Large intestine (tissue), 12 donors: ENCODE data around the gene OR4E1. TPM values are rescaled to one million over a fixed set of nuclear protein-coding genes. Genes with fewer than 3 reads are reported as not detected.
A peak's percentile ranks its signal among the peaks of the same experiment; 100 is the strongest.

Experiments used
- DNase-seq, 2 donors: peaks; one replicate each; pipeline versions ENCODE4 v3.0.0 to v3.0.0-alpha.2; 2013
- H3K27ac ChIP-seq: one replicate; pipeline ENCODE4 v1.5.1; 2013; ENCODE audit warnings: low read length
- H3K27me3 ChIP-seq: 2 replicates; pipeline ENCODE4 v1.6.1; 2013; ENCODE audit warnings: low read length; ENCODE audit not compliant: control insufficient read depth, insufficient read depth
- H3K36me3 ChIP-seq: 2 replicates; pipeline ENCODE4 v1.6.1; 2013; ENCODE audit warnings: low read length; ENCODE audit not compliant: control insufficient read depth, insufficient read depth
- H3K4me1 ChIP-seq: one replicate; pipeline ENCODE4 v1.6.1; 2013; ENCODE audit warnings: low read length; ENCODE audit not compliant: control insufficient read depth, insufficient read depth
- H3K4me3 ChIP-seq: one replicate; pipeline ENCODE4 v1.5.1; 2013; ENCODE audit warnings: low read length
- H3K9me3 ChIP-seq: one replicate; pipeline ENCODE4 v1.6.1; 2013; ENCODE audit warnings: mild to moderate bottlenecking, low read depth, low read length, moderate library complexity; ENCODE audit not compliant: control insufficient read depth
- WGBS: methylation state at CpG from one replicate; pipeline ENCODE4 v1.1.5; 2013; ENCODE audit warnings: low lambda C conversion rate; ENCODE audit not compliant: insufficient coverage; 5-methylcytosine and 5-hydroxymethylcytosine counted together
- long read RNA-seq, 11 donors: transcript quantifications; one replicate each; lab custom pipeline, GENCODE V29; 2026
- polyA plus RNA-seq: library from polyadenylated mRNA; unstranded; fragments of 120-200 nt; gene quantifications from one replicate; pipeline ENCODE4 v1.2.1, GENCODE V29; 2013

The OR4E1 gene, protein sequence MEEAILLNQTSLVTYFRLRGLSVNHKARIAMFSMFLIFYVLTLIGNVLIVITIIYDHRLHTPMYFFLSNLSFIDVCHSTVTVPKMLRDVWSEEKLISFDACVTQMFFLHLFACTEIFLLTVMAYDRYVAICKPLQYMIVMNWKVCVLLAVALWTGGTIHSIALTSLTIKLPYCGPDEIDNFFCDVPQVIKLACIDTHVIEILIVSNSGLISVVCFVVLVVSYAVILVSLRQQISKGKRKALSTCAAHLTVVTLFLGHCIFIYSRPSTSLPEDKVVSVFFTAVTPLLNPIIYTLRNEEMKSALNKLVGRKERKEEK
- not detected for polyA plus RNA-seq
- long read RNA-seq, donor 1: 0 reads
- long read RNA-seq, donor 2: 0 reads
- long read RNA-seq, donor 3: 0 reads
- long read RNA-seq, donor 4: 0 reads
- long read RNA-seq, donor 5: 0 reads
- long read RNA-seq, donor 6: 0 reads
- long read RNA-seq, donor 7: 0 reads
- long read RNA-seq, donor 8: 0 reads
- long read RNA-seq, donor 9: 0 reads
- long read RNA-seq, donor 10: 0 reads
- long read RNA-seq, donor 11: 0 reads

DNA sequence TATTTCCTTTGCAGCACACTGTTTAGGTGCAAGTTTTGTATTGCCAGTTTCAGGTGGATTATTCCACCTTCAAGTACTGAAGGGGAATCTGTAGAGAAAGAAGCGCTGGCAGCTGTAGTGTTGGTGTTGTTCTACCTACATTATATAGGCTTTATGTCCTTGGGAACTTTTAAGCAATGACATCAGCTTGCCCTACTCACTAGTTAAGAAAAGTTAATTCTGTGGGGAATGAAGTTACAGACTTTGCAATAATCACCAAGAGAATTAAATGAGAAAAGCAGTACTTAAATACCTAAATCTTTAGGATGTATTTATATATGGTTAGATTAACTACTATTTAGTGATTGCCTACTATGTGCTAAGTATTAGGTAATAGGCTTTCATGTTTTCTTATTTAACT, at the start of gene OR4E1:
Gene OR4E1, minus strand, starts transcription at position 101 of the 400 bp plus-strand sequence. CDS start 2,883 bp downstream, outside the sequence.
- no CpG with 5 or more reads among the region's 1 CpG for WGBS
- DNase-seq: no peak
- Histone ChIP-seq H3K9me3 (no peaks in the 10 kb centered on the region), H3K27ac (no peak within 1 kb of the TSS), H3K4me3 (no peak within 1 kb of the TSS), H3K4me1 (no peaks in the 10 kb centered on the region), H3K27me3 (no peaks in the 10 kb centered on the region), H3K36me3 (no peaks in the 10 kb centered on the region)

DNA sequence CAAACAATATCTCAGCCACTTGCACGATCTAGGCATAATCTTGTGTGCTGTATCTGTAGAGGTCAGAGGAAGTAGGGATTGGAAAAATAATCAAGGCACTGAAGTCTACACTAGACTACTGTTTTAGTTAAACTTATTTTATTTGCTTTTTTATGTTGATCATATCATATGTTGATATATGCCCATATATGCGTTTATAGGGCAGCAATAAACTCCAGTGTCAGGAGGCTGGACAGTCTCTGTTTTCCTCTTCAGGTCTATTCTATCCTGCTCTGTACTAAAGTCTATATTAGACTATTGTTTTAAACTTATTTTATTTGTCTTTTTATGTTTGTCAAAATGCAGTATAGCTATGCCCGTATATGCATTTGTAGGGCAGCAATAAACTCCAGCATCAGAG, 47.9 kb upstream of the OR4E1 start:
- no peak for DNase-seq
- H3K36me3 ChIP-seq: no peaks in the 10 kb centered on the region
- no peaks in the 10 kb centered on the region for H3K4me1 ChIP-seq
- H3K4me3 ChIP-seq: no peak overlapping the region
- H3K27ac ChIP-seq: no peak overlapping the region
- no peaks in the 10 kb centered on the region for H3K9me3 ChIP-seq
- WGBS: 100% methylated on average over 1 of the region's 3 CpGs
- peaks cover 3% of the 10 kb centered on the region for H3K27me3 ChIP-seq

DNA sequence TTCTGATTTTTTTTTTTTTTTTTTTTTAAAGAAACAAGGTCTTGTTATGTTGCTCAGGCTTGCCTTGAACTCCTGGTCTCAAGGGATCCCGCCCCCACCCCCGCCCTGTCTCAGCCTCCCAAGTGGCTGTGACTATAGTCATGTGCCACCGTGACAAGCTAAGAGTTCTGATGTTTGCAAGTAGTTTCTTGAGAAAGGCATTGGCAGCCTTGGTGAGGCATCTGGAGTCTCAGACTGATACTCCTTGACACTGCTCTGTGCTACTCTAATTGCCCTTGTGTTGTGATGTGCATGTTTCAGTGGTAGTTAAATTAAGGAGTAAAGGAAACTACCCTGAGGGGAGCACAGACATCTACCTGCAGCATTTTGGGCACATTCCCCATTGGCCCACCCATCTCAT, 46.2 kb upstream of the OR4E1 start:
- Histone ChIP-seq H3K27ac (no peak overlapping the region), H3K9me3 (no peaks in the 10 kb centered on the region)
- WGBS: no CpG with 5 or more reads among the region's 3 CpGs

DNA sequence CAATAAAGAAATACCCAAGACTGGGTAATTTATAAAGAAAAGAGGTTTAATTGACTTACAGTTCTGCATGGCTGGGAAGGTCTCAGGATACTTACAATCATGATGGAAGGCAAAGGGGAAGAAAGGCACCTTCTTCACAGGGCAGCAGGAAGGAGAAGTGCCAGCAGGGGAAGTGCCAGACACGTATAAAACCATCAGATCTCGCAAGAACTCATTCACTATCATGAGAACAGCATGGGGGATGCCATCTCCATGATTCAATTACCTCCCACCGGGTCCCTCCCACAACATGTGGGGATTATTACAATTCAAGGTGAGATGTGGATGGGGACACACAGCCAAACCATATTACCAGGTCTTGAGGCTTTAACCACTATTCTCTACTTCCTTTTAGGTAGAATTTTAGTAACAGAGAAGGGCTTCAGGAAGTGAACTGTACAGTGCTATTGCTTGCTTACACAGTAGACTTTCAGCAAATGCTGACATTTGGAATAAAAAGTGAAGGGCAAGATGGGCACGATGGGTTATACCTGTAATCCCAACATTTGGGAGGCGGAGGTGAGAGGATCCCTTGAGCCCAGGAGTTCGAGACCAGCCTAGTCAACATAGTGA, 40.8 kb upstream of the OR4E1 start:
- no CpG with 5 or more reads among the region's 6 CpGs for WGBS
- Histone ChIP-seq H3K9me3 (no peaks in the 10 kb centered on the region), H3K4me1 (no peaks in the 10 kb centered on the region), H3K4me3 (no peak overlapping the region), H3K36me3 (no peaks in the 10 kb centered on the region), H3K27ac (no peak overlapping the region), H3K27me3 (no peaks in the 10 kb centered on the region)
- DNase-seq: no peak

More for the DNA sequence above, 46.2 kb upstream of the OR4E1 start:
- H3K4me1 ChIP-seq: no peaks in the 10 kb centered on the region
- no peak for DNase-seq
- H3K27me3 ChIP-seq: peaks cover 3% of the 10 kb centered on the region
- no peaks in the 10 kb centered on the region for H3K36me3 ChIP-seq
- no peak overlapping the region for H3K4me3 ChIP-seq

DNA sequence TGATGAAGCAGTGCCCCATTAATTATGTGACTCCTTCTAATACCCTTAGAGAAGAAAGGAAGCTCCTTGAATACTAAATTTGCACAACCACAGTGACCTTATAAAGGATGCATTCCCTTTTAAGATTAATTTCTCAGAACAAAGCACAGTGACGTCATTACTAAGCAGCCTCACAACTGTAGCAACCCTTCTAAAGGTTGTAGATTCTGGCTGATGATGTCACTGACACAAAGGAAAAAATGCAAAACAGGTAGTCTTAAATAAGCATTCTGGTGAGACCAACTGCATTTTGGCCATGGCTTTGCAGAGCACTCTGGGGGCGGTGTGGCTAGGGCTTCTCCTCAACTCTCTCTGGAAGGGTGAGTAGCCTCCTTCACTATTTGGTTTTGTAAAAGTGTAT, 38.4 kb upstream of the OR4E1 start:
- WGBS: no CpG with 5 or more reads among the region's 2 CpGs
- no peaks in the 10 kb centered on the region for H3K27me3 ChIP-seq
- DNase-seq: no peak
- no peaks in the 10 kb centered on the region for H3K36me3 ChIP-seq
- no peak overlapping the region for H3K4me3 ChIP-seq
- H3K9me3 ChIP-seq: no peaks in the 10 kb centered on the region
- H3K4me1 ChIP-seq: no peaks in the 10 kb centered on the region
- no peak overlapping the region for H3K27ac ChIP-seq

DNA sequence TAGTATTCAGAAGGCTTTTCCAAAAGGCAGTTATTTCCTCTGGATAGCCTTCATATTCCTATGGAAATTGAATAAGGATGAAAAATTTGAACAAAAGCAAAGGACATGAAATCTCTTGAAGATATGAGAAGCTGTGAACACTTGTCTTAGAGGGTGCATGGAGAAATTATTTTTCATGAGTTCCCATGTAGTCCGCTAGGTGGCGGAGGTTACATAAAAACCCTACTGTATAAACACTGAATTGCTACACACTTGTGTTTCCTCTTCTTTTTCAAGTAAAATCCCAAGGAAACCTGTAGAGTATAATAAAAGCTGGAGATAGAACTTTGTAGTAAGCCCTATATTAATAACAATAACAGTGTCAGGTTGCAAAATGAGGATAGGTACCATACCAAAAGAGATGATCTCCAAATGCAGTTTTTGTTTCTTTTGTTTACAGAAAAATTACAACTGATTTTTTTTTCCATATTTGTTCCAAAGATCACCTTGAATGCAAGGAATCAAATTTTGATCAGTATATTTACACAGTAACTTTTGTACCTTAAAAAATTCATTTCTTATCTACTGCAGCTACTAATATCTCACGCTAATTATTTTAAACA, 37.8 kb upstream of the OR4E1 start:
- 88% methylated on average over 1 of the region's 3 CpGs for WGBS

DNA sequence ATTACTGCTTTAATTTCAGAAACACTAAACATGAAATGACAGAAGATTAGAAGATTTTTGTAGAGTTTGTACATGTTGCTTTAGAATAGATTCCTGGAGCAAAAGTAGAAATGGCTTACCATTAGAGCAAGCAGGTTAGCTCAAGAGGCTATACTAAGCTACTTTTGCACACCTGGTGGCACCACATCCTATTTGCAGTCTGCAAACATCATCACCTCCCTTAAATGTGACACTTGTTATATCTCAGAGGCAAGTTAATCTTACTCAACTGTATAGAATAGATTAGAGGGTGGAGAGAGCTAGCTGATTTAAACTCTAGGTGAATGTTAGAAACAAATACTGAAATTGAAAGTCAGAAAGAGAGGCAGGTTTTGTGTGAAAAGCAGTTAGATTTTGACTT, 30.7 kb upstream of the OR4E1 start:
- H3K4me1 ChIP-seq: no peaks in the 10 kb centered on the region
- DNase-seq: no peak
- no peaks in the 10 kb centered on the region for H3K36me3 ChIP-seq
- H3K27ac ChIP-seq: no peak overlapping the region
- H3K9me3 ChIP-seq: no peaks in the 10 kb centered on the region
- no peaks in the 10 kb centered on the region for H3K27me3 ChIP-seq
- no peak overlapping the region for H3K4me3 ChIP-seq

More for the DNA sequence above, 37.8 kb upstream of the OR4E1 start:
- Histone ChIP-seq H3K4me3 (no peak overlapping the region), H3K9me3 (no peaks in the 10 kb centered on the region), H3K36me3 (no peaks in the 10 kb centered on the region), H3K27me3 (no peaks in the 10 kb centered on the region), H3K4me1 (no peaks in the 10 kb centered on the region), H3K27ac (no peak overlapping the region)
- DNase-seq: peak in 1 of 2 donors; percentile 7

DNA sequence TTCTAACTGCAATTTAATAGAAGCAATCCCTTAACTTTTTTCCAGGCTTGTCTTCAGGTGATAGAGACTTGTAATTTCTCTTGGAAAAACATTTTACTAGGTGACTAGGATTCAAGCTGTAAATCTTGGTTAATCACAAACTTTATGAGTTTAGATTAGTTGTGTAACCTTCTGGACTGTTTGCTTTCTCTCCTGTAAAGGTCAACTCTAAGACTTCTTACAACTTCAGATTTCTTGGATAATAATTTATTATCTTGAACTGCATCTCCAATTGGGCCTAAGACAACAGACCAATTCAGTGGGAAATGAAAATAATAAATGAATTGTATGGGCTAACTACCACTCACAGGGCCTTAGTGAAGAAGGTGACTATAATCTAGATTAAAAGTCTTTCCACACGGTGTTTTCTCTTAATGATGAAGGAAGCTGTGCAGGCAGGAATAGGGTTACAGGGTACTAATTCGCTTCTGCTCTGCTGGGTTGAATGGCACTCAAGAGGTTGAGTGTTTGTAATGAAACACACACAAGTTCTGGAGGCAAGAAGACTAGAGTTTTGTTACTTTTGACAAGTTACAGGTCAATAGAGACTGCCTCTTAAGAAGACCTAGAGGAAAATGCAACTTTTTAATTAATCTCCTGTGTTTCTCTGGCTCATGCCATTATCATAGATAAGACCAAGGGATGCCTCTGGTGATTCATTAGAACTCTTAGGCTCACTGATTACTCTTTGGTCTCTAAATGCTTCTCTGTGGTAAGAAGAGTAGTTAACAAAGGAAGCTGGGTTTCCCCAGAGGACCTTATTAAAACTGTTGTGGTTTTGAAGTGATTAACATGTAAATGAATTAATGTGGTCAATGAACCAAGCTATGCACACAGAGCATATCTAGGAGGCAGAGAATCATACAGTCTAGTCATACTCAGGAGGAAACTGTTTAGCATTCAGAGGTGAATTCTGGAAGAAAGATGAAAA, 30.0 kb upstream of the OR4E1 start:
- Histone ChIP-seq H3K36me3 (no peaks in the 10 kb centered on the region), H3K27ac (no peak overlapping the region)
- no CpG with 5 or more reads among the region's 2 CpGs for WGBS

DNA sequence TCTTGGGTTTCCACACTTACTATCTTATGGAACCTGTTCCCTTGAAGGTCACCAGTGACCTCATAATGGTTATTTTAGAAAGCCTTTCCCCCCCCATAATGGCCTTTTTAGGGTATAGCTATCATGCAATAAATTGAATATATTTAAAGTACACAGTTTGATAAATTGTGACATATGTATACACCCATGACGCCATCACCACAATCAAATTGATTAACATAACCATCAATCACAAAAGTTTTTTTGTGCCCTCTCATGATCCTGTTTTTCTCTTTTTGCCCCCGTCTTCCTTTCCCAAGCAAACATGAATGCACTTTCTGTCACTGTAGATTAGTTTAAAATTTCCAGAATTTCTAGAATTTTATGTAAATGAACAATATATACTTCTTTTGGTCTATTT, 28.7 kb upstream of the OR4E1 start:
- DNase-seq: no peak
- no peak overlapping the region for H3K27ac ChIP-seq
- no peaks in the 10 kb centered on the region for H3K36me3 ChIP-seq
- H3K4me3 ChIP-seq: no peak overlapping the region
- WGBS: 73% methylated on average over 2 of the region's 2 CpGs
- H3K9me3 ChIP-seq: no peaks in the 10 kb centered on the region
- H3K27me3 ChIP-seq: no peaks in the 10 kb centered on the region
- H3K4me1 ChIP-seq: no peaks in the 10 kb centered on the region

More for the DNA sequence above, 30.0 kb upstream of the OR4E1 start:
- Histone ChIP-seq H3K27me3 (no peaks in the 10 kb centered on the region), H3K4me3 (no peak overlapping the region), H3K4me1 (no peaks in the 10 kb centered on the region), H3K9me3 (no peaks in the 10 kb centered on the region)
- peak in 1 of 2 donors; percentile 9 for DNase-seq

DNA sequence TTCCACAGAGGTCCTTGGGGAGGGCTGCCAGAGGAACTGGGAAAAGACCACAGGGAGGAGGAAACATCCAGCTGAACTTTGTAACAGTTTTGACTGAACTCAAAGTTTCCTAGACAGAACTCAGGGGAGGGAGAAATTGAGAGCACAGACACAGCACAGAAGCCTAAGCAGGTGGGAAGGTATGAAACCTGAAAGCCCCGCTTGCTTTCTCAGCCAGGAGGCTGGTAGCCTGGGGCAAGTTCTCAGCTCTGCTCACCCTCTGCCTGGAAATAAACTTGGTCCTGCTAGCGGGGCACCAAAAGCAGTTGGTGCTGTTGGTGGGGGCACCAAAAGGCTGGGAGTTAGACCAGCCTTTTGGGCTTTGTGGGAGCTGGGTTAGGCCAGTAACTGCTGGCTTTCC, 25.9 kb upstream of the OR4E1 start:
- Histone ChIP-seq H3K4me1 (no peaks in the 10 kb centered on the region), H3K27me3 (no peaks in the 10 kb centered on the region), H3K9me3 (no peaks in the 10 kb centered on the region), H3K27ac (no peak overlapping the region), H3K36me3 (no peaks in the 10 kb centered on the region), H3K4me3 (no peak overlapping the region)
- WGBS: no CpG with 5 or more reads among the region's 2 CpGs
- DNase-seq: no peak
